ENCODE measurements around the gene NFYA. TPM values are rescaled to one million over a fixed set of nuclear protein-coding genes. Genes with fewer than 3 reads are reported as not detected.

Gene NFYA
- total RNA-seq, 1 experiment from 2014 or later: 10.6 TPM

DNA sequence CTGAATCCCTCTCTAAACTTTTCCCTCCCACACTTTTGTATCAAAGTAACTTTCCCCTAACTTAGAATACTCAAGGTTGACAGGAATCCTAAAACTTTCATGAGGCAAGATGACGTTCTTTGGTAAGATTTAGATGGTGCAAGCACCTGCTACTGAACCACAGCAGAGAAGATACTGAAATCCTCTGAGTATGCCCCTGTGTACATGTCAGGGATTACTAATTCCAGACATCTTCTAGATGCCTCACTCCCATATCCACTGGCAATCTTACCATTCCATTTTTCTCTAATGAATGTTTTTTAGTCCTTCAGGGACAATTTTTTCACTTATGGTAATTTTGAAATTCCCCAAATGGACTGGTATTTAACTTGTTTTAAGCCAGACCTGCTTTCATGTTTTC is 10.7 kb upstream of the NFYA start:
- in situ Hi-C loops (cut with HindIII; ENCODE audit: low pct_unique_long_range_greater_than_20kb, low sequenced_read_pairs): no loop called here
- DNase-seq (ENCODE audit: low read depth, low spot score): no peak

DNA sequence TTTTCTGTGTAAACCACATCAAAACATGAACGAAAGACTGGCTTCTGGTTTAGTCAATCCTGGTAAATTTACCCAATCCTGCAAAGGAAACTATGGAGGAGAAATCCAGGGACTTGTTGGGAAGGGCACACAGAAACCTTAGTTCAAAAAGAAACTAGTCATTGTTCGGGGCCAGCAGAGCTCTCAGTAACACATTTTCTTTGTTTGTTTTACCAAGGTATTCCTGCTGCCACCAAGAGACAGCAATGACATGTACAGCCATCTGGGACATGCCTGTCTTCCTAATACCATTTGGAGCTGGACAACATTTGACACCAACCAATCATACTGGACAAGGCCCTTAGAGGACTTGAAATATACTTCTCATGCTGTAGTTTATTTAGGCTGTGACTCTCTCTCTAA is 8.9 kb upstream of the NFYA start:
- in situ Hi-C loops (cut with HindIII; ENCODE audit: low pct_unique_long_range_greater_than_20kb, low sequenced_read_pairs): no loop called here
- DNase-seq (ENCODE audit: low read depth, low spot score): no peak

DNA sequence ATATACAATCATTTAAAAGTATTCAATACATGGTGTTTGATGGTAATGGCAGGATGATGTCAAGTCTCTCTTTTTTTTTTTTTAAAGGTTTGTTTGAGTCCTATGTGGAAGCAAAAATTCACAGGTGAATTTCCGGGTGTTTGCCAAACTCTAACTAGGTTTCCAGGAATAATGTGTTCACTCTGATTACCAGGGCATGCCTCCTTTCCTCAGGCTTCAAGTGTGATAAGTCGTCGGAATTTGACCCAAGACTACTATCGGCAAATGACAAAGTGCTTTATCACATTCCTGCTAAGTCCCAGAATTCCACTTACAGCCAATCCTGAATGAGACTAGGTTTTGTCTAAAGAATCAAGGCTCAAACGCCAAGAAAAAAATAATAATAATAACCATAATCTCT is 7.9 kb upstream of the NFYA start:
- DNase-seq (ENCODE audit: low read depth, low spot score): no peak
- in situ Hi-C loops (cut with HindIII; ENCODE audit: low pct_unique_long_range_greater_than_20kb, low sequenced_read_pairs): no loop called here

DNA sequence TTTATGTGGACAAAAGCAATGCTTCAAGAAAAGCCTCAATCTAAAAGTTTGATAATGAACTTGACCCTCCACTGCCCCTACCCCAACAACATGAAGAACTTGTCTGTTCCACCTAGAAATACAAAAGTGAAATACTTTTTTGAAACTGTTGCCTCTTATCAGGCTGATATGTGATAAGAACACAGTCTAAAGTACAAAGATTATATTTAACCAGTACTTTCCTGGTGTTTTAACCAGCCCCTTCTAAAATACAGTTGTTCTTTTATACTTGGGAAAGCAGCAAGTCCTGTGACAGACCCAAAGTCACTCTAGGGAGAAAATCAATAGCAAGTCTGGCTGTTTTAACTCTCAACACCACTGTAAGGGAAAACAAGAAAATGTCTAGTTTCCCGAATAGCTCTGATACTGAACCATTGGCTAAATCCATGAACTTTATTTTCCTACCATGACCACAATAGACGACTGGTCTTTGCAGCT is 7.2 kb upstream of the NFYA start:
- DNase-seq (ENCODE audit: low read depth, low spot score): peak; percentile 7
- in situ Hi-C loops (cut with HindIII; ENCODE audit: low pct_unique_long_range_greater_than_20kb, low sequenced_read_pairs): no loop called here

DNA sequence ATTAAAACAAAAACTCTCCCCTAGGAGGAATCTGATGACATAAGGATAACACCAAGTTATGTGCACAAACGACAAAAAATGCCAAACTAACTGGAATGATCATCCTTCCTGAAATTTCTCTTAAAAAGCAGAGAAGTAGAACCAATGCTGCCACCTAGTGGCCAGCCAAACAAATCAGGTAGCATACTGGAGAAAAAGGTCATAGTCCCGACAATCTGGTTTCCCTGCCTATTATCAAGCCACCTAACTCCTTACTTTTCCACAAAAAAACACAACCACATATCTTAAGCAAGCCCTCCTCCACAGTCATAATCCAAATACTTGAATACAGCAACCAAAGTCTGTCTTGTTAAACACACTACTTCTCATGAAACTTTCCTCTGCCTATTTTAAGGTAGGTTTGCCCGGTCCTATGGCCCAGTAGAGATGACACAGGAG is 5.9 kb upstream of the NFYA start:
- in situ Hi-C loops (cut with HindIII; ENCODE audit: low pct_unique_long_range_greater_than_20kb, low sequenced_read_pairs): no loop called here
- DNase-seq (ENCODE audit: low read depth, low spot score): peak; percentile 79

DNA sequence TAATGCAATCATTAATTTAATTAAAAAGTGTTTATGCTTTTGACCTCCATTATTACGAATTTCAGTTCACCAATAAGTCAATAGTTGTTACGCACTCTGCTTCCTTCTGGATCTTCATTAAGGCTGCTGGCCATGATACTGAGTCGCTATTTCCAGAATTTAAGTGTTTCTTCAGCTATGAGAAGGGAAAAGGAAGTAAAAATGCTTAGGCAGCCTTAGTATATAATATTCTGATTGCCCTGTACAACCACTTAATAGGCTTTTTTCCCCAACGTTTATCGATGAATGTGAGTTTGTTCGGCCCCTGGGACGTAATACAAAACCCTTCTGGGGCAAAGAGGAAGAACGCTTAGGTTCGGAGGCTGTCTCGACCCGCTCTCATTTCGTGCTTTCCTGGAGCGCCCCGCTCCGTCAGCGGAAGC is 1.3 kb upstream of the NFYA start:
- in situ Hi-C loops (cut with HindIII; ENCODE audit: low pct_unique_long_range_greater_than_20kb, low sequenced_read_pairs): no loop called here
- no peak for DNase-seq (ENCODE audit: low read depth, low spot score)

DNA sequence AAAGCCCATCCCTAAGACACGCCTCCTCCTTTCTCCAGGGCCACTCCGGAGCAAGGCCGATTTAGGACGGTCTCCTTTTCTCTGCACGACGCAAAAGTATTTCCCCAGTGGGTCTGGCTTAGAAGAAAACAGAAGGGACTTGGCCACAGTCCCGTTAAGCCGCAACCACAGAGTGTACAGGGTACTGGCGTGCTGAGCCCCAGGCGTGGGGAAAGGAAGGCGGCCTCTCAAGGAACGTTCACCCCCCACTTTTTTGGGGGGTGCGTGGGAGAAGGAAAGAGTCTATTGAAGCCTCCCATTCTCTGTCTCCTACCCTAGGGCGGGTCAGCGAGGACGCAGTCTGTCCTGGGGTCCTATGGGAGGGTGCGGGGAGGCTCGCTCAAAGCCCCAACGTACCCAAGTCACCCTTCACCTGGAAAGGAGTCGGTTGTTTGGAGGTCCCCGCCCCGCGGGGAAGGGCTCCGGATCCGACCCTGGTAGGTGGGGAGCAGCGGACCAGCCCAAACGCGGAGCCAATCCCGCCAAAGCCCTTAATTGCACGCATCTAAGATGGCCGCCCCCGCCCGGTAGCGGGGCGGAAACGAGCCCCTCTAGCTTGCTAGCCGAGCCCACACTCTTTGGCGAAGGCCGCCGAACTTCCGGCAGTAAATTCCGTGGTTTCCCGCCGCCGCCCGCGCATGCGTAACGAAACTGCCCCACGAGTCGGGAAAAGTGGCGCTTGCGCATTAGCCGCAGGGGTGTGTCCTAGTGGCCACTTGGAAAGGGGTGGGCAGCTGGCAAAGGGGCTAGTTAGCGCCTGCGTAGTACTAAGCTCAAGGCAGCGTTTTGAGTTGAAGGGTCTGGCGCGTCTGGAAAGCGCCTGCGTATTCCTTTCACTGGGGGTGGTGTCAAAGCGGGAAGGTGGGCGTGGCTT is 595 bp upstream of the NFYA start, which contains the start of gene OARD1:
Gene OARD1 (minus strand): TSS at position 434 of the 913 bp plus-strand sequence. CDS start 722 bp downstream, outside the sequence.
- in situ Hi-C loops (cut with HindIII; ENCODE audit: low pct_unique_long_range_greater_than_20kb, low sequenced_read_pairs): no loop called here
- DNase-seq (ENCODE audit: low read depth, low spot score): peak; percentile 83

DNA sequence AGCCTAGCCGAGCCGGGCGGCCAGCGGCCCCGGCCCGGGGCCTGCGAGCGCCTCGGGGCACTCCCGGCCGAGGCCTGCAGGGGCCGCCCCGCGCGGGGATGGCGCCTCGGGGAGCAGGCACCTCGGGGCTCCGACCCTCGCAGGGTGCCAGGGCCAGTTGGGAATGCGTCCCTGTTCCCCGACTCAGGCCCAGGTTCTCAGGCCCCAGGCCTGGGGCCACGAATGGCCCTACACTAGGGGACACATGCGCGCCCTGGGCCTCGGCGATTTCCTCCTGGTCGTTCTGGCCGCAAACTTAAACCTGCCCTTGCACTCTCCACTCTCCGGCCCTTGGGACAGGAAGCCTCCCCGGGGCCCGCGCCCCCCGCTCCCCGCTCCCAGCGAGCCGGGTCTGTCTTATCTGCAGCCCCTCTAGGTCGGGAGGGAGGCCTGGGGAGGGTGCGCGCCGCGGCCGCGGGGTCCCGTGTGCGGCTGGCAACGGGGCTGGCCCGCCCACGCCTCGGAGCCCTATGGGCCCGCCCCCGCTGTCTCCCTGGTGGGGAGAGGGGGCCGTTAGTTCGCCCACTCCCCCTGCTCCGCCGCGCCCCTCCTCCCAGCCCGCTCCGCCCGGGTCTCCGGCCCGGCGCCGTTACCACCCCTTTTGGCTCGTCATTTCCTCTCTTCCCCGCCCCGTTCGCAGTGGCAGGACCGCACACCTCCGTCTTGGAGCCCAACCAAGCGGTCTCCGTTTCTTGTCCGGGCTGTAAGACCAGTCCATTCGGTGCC is 611 bp downstream of the NFYA start:
- in situ Hi-C loops (cut with HindIII; ENCODE audit: low pct_unique_long_range_greater_than_20kb, low sequenced_read_pairs): no loop called here
- DNase-seq (ENCODE audit: low read depth, low spot score): peak; percentile 81

DNA sequence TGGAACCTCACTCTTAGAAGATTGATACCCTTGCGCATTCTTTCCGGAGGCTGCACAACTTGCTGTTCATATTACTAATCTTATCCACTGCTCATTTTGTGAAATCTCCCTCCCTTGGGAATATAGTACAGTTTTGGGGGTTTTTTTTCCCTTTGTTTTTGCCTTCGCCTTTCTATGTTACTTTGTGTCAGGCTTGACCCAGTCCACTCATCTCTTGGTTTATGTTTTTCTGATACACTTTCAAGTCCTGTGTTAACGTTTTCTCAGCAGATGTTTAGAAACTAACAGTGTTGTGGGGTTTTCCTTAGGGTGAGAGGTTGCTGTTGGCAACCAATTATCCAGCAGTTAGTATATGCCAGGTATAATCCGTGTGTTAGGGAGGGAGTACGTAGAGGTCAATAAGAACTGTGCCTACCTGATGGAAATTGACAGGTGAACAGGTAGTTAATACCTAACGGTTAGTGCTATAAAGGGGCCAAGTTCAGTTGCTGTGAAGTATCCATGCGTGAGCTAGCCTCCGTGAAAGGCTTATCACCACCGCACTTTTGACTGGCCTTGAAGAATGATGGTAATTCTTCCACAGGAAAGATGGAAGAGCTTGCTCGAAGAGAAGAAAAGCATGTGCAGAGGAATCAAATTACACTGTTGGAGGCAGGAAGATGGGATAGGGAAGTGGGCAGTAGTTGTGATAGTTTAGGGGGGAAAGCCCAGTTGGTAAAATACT is 1.4 kb downstream of the NFYA start:
- DNase-seq (ENCODE audit: low read depth, low spot score): peak; percentile 14
- in situ Hi-C loops (cut with HindIII; ENCODE audit: low pct_unique_long_range_greater_than_20kb, low sequenced_read_pairs): no loop called here

DNA sequence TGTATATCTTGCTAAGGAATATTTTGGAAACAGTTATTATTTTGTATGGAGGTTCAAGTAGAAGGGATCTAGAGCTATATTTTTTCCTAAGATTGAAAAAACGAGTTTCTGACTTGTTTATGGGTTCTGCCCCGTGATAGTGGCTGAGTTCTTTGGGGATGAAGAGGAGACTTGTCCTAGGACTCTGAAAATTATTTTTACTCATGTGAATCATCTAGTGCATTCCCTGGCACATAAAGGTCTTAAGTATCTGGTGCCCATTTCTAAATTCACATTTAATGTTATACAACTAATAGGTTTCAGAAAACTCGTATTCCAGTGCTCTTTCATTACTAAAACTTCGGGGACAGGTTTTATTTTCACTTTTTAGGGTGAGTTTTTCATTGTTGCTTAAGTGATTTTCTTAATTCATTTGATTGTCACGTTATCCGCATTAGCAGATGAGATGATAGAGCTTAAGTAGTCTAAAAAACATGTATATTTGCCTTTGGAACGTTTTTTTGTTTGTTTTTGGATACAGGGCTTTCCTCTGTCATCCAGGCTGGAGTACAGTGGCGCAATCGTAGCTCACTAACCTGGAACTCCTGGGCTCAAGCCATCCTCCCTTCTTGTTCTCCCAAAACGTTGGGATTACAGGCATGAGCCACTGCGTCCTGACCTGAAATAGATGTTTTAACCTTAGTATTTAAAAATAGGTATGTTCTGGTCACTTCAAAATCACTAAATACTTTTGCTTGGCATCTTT is 2.1 kb downstream of the NFYA start:
- in situ Hi-C loops (cut with HindIII; ENCODE audit: low pct_unique_long_range_greater_than_20kb, low sequenced_read_pairs): loop anchor here (25.0 kb wide), 1 partner anchor 112 kb away; no protein-coding TSS in a partner anchor
- no peak for DNase-seq (ENCODE audit: low read depth, low spot score)

DNA sequence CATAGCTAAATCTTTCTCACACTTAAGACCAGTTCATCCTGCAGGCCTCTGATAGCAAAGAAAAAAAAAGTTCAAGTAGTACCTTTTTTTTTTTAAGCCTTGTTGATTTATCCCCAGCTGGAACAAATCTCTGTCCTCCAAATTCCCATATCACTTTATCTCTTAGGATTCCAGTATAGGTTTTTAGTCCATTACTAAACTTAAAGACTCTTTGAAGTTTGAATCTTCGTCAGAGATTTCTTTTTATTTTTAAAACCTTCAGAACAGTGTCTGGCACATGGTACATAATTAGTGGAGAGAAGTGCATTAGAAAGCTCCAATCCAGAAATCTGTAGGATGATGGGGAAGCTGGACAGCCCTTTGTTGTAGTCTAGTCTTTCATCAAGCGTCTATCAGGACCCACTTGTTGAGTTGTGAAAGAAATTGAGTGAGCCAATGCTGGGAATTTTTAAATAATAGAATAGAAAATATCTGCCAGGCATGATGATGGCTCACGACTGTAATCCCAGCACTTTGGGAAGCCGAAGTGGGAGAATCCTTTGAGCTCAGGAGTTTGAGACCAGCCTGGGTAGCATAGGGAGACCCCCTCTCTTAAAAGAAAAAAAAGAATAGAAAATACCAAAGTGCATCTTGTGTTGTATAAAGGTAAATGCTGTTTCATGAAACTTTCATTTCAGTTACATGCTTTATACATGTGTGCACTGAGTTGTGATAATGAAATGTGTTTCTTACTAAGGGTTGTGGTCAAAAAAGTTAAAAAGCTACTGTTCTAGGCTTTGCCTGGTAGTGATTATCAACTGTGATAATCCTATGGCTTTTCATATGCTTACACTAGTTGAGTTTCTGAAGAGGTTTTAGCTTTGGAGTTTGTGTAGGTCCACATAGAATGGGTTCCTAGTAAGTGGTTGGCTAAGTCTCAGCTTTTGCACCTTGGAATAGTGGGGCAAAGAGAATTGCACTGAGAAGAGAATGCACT is 3.2 kb downstream of the NFYA start:
- DNase-seq (ENCODE audit: low read depth, low spot score): no peak
- in situ Hi-C loops (cut with HindIII; ENCODE audit: low pct_unique_long_range_greater_than_20kb, low sequenced_read_pairs): loop anchor here (25.0 kb wide), 1 partner anchor 111 kb away; no protein-coding TSS in a partner anchor

DNA sequence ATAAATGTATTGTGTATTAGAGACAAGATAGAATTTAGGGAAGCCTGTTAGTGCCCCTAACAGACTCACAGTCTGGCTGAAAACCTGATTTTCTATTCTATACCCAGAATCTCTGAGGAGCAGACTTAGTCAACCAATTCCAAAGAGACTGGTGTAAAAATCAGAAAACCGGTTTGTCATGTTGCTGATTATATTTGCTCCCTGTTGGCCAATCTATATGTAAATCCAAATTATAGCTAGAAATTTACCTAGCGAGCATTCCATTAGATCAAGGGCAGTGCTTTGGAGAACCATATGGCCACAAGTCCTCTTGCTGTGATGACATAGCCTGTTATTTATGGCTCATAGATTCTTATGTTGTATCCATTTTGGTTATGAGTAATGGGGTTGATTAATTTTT is 4.8 kb downstream of the NFYA start:
- in situ Hi-C loops (cut with HindIII; ENCODE audit: low pct_unique_long_range_greater_than_20kb, low sequenced_read_pairs): loop anchor here (25.0 kb wide), 1 partner anchor 110 kb away; no protein-coding TSS in a partner anchor
- no peak for DNase-seq (ENCODE audit: low read depth, low spot score)

DNA sequence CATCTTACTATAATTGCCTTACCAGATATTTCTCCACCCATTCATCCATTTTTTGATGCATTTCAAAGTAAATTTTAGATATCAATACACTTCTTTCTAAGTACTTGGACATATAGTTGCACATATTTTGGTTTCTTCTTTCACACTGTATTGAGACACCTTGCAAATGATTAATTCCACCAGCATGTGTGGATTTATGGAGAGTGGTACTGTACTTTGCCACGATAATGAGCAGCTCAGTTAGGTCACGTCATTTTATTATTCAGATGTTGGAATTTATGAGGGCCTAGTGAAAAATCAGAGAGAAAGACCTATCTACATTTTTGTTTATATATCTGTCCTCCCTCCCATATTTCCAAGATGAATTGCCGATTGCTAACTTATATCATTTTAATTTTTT is 5.3 kb downstream of the NFYA start:
- no peak for DNase-seq (ENCODE audit: low read depth, low spot score)
- in situ Hi-C loops (cut with HindIII; ENCODE audit: low pct_unique_long_range_greater_than_20kb, low sequenced_read_pairs): loop anchor here (25.0 kb wide), 1 partner anchor 109 kb away; no protein-coding TSS in a partner anchor

DNA sequence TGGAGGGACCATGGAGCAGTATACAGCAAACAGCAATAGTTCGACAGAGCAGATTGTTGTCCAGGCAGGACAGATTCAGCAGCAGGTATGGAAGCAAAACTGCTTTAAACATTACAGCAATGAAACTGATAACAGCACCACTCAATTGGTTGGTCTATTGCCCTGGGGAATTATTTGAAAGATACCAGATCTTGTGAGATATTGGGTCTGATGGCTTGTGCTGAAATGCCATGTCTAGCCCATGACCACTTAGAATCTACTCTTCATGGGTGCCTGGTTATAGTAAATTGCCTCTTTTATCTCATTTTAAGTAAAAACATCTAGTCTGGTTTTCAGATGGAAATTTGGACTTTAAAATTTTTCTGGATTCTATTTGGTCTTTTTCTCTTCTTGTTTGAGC is 6.3 kb downstream of the NFYA start:
- in situ Hi-C loops (cut with HindIII; ENCODE audit: low pct_unique_long_range_greater_than_20kb, low sequenced_read_pairs): loop anchor here (25.0 kb wide), 1 partner anchor 108 kb away; no protein-coding TSS in a partner anchor
- DNase-seq (ENCODE audit: low read depth, low spot score): no peak

DNA sequence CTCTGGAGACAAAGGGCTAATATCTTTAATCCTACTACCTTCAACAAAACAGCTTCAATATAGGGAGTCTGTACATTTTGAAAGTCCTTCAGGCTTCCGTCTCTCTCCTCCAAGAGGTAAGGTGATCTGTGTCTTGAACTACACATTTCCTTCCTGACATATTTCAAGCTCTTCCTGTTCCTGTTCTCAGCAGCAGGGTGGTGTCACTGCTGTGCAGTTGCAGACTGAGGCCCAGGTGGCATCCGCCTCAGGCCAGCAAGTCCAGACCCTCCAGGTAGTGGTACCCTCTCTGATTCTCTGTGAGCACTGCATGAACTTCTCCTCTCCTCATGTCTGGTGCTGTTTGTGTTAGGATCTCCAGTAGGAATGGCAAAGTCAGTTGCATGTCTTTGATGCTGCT is 7.8 kb downstream of the NFYA start:
- DNase-seq (ENCODE audit: low read depth, low spot score): no peak
- in situ Hi-C loops (cut with HindIII; ENCODE audit: low pct_unique_long_range_greater_than_20kb, low sequenced_read_pairs): loop anchor here (25.0 kb wide), 1 partner anchor 107 kb away; no protein-coding TSS in a partner anchor

DNA sequence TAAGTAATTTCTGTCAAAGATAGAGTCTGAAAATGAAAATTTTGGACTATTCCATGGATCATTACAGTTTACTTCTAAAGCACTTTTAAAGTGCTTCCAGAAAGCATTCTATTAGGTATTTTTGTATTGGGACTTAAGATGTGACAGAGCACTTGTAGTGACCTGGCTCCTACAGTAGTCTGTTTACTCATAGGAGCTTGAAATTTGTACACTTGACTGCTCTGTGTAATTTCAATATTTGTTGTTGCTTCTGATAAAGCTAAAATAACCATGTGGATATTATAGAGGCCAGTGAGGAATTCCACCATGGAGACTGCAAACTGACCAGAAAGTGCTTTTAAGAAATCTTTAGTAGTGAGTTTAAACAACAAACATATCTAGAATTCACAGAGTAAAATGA is 10.3 kb downstream of the NFYA start:
- in situ Hi-C loops (cut with HindIII; ENCODE audit: low pct_unique_long_range_greater_than_20kb, low sequenced_read_pairs): loop anchor here (25.0 kb wide), 1 partner anchor 104 kb away; no protein-coding TSS in a partner anchor
- DNase-seq (ENCODE audit: low read depth, low spot score): no peak
